ENCODE data around the gene RBMS3. TPM values are rescaled to one million over a fixed set of nuclear protein-coding genes. Genes with fewer than 3 reads are reported as not detected.
"Not testable (repeated sequence)": the region's sequence is repeated elsewhere in the genome, so short reads cannot be mapped to it uniquely, and the experiment has no call there.

Gene RBMS3
- total and polyA plus RNA-seq, 2 experiments from 2014 or later: 34.9 to 37.1 TPM

- 45% methylated on average over 2 of the region's 2 CpGs for WGBS (ENCODE audit: low lambda C conversion rate, missing lambda C conversion rate)
- Histone ChIP-seq H3K4me2 (no peak overlapping the region), H3K9me2 (replicated peaks; ENCODE audit: insufficient read depth) (no peaks in the 10 kb centered on the region), H4K20me1 (ENCODE audit: insufficient read depth, poor library complexity, severe bottlenecking) (no peaks in the 10 kb centered on the region), H3K27me3 (no peaks in the 10 kb centered on the region), H3K79me2 (peaks cover 51% of the 10 kb centered on the region), H3K9me3 (ENCODE audit: low read depth) (no peaks in the 10 kb centered on the region), H3K4me3 (no peak overlapping the region), H3K27ac (no peak overlapping the region), H3K36me3 (replicated peaks; ENCODE audit: insufficient read depth, low read depth) (no peaks in the 10 kb centered on the region), H3K4me1 (ENCODE audit: insufficient read depth) (peaks cover 6% of the 10 kb centered on the region), H2AFZ (no peak overlapping the region)
- no peak for TF ChIP-seq CTCF (IDR thresholded peaks at IDR 0.05; ENCODE audit: poor library complexity)
- TF ChIP-seq EZH2 (IDR thresholded peaks at IDR 0.05; ENCODE audit: borderline replicate concordance): no peak
- TF ChIP-seq EZH2phosphoT487 (IDR thresholded peaks at IDR 0.05; ENCODE audit: low read depth, severe bottlenecking, unreplicated experiment): no peak
- DNase-seq (ENCODE audit: low spot score): no peak
Observed at GRCh38 chr3:29349049-29349448, 68.2 kb downstream of the RBMS3 start.

GRCh38 chr3:29353807-29354206 lies 72.9 kb downstream of the RBMS3 start:
- WGBS (ENCODE audit: low lambda C conversion rate, missing lambda C conversion rate): 91% methylated on average over 1 of the region's 1 CpG
- H4K20me1 ChIP-seq (ENCODE audit: insufficient read depth, poor library complexity, severe bottlenecking): no peaks in the 10 kb centered on the region
- H3K9me2 ChIP-seq (replicated peaks; ENCODE audit: insufficient read depth): no peaks in the 10 kb centered on the region
- H2AFZ ChIP-seq: no peak overlapping the region
- peaks cover 60% of the 10 kb centered on the region for H3K79me2 ChIP-seq
- H3K4me1 ChIP-seq (ENCODE audit: insufficient read depth): no peaks in the 10 kb centered on the region
- no peaks in the 10 kb centered on the region for H3K27me3 ChIP-seq
- DNase-seq (ENCODE audit: low spot score): no peak
- H3K9me3 ChIP-seq (ENCODE audit: low read depth): no peaks in the 10 kb centered on the region
- no peak overlapping the region for H3K4me2 ChIP-seq
- H3K4me3 ChIP-seq: no peak overlapping the region
- no peaks in the 10 kb centered on the region for H3K36me3 ChIP-seq (replicated peaks; ENCODE audit: insufficient read depth, low read depth)
- no peak for TF ChIP-seq EZH2phosphoT487 (IDR thresholded peaks at IDR 0.05; ENCODE audit: low read depth, severe bottlenecking, unreplicated experiment)
- no peak for TF ChIP-seq EZH2 (IDR thresholded peaks at IDR 0.05; ENCODE audit: borderline replicate concordance)
- TF ChIP-seq CTCF (IDR thresholded peaks at IDR 0.05; ENCODE audit: poor library complexity): no peak
- no peak overlapping the region for H3K27ac ChIP-seq

GRCh38 chr3:29354894-29355293 lies 74.0 kb downstream of the RBMS3 start:
- Histone ChIP-seq H3K9me2 (replicated peaks; ENCODE audit: insufficient read depth) (no peaks in the 10 kb centered on the region), H3K4me1 (ENCODE audit: insufficient read depth) (no peaks in the 10 kb centered on the region), H2AFZ (no peak overlapping the region), H3K27me3 (no peaks in the 10 kb centered on the region), H3K79me2 (peaks cover 58% of the 10 kb centered on the region), H3K27ac (no peak overlapping the region), H3K4me3 (no peak overlapping the region), H3K4me2 (no peak overlapping the region), H3K36me3 (replicated peaks; ENCODE audit: insufficient read depth, low read depth) (no peaks in the 10 kb centered on the region), H3K9me3 (ENCODE audit: low read depth) (no peaks in the 10 kb centered on the region), H4K20me1 (ENCODE audit: insufficient read depth, poor library complexity, severe bottlenecking) (no peaks in the 10 kb centered on the region)
- DNase-seq (ENCODE audit: low spot score): no peak
- TF ChIP-seq EZH2phosphoT487 (IDR thresholded peaks at IDR 0.05; ENCODE audit: low read depth, severe bottlenecking, unreplicated experiment) (no peak), EZH2 (IDR thresholded peaks at IDR 0.05; ENCODE audit: borderline replicate concordance) (no peak), CTCF (IDR thresholded peaks at IDR 0.05; ENCODE audit: poor library complexity) (no peak)

- TF ChIP-seq EZH2 (IDR thresholded peaks at IDR 0.05; ENCODE audit: borderline replicate concordance) (no peak), CTCF (IDR thresholded peaks at IDR 0.05; ENCODE audit: poor library complexity) (no peak)
- no peak overlapping the region for H3K27ac ChIP-seq
- H3K79me2 ChIP-seq: peaks cover 56% of the 10 kb centered on the region
- H3K27me3 ChIP-seq: no peaks in the 10 kb centered on the region
- H3K36me3 ChIP-seq (replicated peaks; ENCODE audit: insufficient read depth, low read depth): no peaks in the 10 kb centered on the region
- no peaks in the 10 kb centered on the region for H3K9me3 ChIP-seq (ENCODE audit: low read depth)
- WGBS (ENCODE audit: low lambda C conversion rate, missing lambda C conversion rate): 88% methylated on average over 3 of the region's 3 CpGs
- no peaks in the 10 kb centered on the region for H3K4me1 ChIP-seq (ENCODE audit: insufficient read depth)
- no peak overlapping the region for H2AFZ ChIP-seq
- no peaks in the 10 kb centered on the region for H4K20me1 ChIP-seq (ENCODE audit: insufficient read depth, poor library complexity, severe bottlenecking)
- H3K4me2 ChIP-seq: no peak overlapping the region
- no peaks in the 10 kb centered on the region for H3K9me2 ChIP-seq (replicated peaks; ENCODE audit: insufficient read depth)
- DNase-seq (ENCODE audit: low spot score): no peak
- H3K4me3 ChIP-seq: no peak overlapping the region
Observed at GRCh38 chr3:29356062-29356461, 75.2 kb downstream of the RBMS3 start.

GRCh38 chr3:29360289-29360688 lies 79.4 kb downstream of the RBMS3 start:
- H3K9me3 ChIP-seq (ENCODE audit: low read depth); H4K20me1 ChIP-seq (ENCODE audit: insufficient read depth, poor library complexity, severe bottlenecking); H3K4me2 ChIP-seq; H3K27me3 ChIP-seq; H2AFZ ChIP-seq; DNase-seq (ENCODE audit: low spot score); H3K9me2 ChIP-seq (replicated peaks; ENCODE audit: insufficient read depth); H3K4me1 ChIP-seq (ENCODE audit: insufficient read depth); H3K4me3 ChIP-seq; H3K36me3 ChIP-seq (replicated peaks; ENCODE audit: insufficient read depth, low read depth); H3K27ac ChIP-seq: not testable (repeated sequence)
- WGBS (ENCODE audit: low lambda C conversion rate, missing lambda C conversion rate): 87% methylated on average over 2 of the region's 2 CpGs
- peaks cover 46% of the 10 kb centered on the region for H3K79me2 ChIP-seq

Data from hepatocyte (in vitro differentiated cells).